Uterus (tissue), 2 donors: Measurements from ENCODE around the gene CCDC34.

ENCODE experiments used
- CTCF ChIP-seq, 4 experiments: fragments of 200-600 bp in 2 of 4; fragments of 450-650 bp in 2 of 4; sonication (generic) in 2 of 4; IDR thresholded peaks; one replicate each; pipeline ENCODE4 v1.5.1; 2016 to 2019; ENCODE audit warnings: antibody characterized with exemption in 4 of 4, mild to moderate bottlenecking in 2 of 4, moderate library complexity in 1 of 4
- POLR2A ChIP-seq, 2 donors: fragments of 450-650 bp; IDR thresholded peaks; one replicate each; pipeline ENCODE4 v1.6.1; 2016; ENCODE audit warnings: antibody characterized with exemption in 2 of 2, mild to moderate bottlenecking in 1 of 2, moderate library complexity in 1 of 2

- TF ChIP-seq CTCF (IDR thresholded peaks at IDR 0.05), result no peak
- no peak for TF ChIP-seq POLR2A (IDR thresholded peaks at IDR 0.05)
These were observed 21.2 kb upstream of the CCDC34 start for GRCh38 chr11:27384227-27384626.
